Activated T-cell treated with anti-CD3 and anti-CD28 coated beads, Interleukin-2, amount 50 U/mL, for 72 hours (primary cell): ENCODE results near the gene SART3. TPM values are rescaled to one million over a fixed set of nuclear protein-coding genes. Genes with fewer than 3 reads are reported as not detected.
"Not testable (repeated sequence)": the region's sequence is repeated elsewhere in the genome, so short reads cannot be mapped to it uniquely, and the experiment has no call there.

Experiments
- ATAC-seq, 2 donors: fragments of 150-1000 bp; cut with Tn5 transposase; replicated peaks in 1 of 2; 2 replicates each; pipeline ENCODE4 v1.10.0; 2021; ENCODE audit warnings: moderate library complexity in 2 of 2, mild to moderate bottlenecking in 1 of 2
- DNase-seq, 2 donors: peaks; one replicate each; pipeline ENCODE4 v3.0.0; 2021 to 2022; ENCODE audit warnings: mixed read lengths in 1 of 2
- H3K27ac Mint-ChIP-seq: one replicate; pipeline ENCODE4 v1.8.0; 2022; ENCODE audit warnings: mild to moderate bottlenecking, moderate library complexity, mixed read lengths
- H3K27me3 Mint-ChIP-seq: one replicate; pipeline ENCODE4 v1.8.0; 2022; ENCODE audit warnings: low read depth, mixed read lengths
- H3K36me3 Mint-ChIP-seq, 2 donors: one replicate each; pipeline ENCODE4 v1.8.0; 2022; ENCODE audit warnings: mixed read lengths in 2 of 2, mild to moderate bottlenecking in 1 of 2; ENCODE audit not compliant: insufficient read depth in 2 of 2
- H3K4me1 Mint-ChIP-seq: one replicate; pipeline ENCODE4 v1.8.0; 2022; ENCODE audit warnings: low read depth, mixed read lengths
- H3K4me3 Mint-ChIP-seq, 2 donors: one replicate each; pipeline ENCODE4 v1.8.0; 2022; ENCODE audit warnings: mild to moderate bottlenecking in 2 of 2, mixed read lengths in 2 of 2, moderate library complexity in 2 of 2
- H3K9me3 Mint-ChIP-seq, 2 donors: one replicate each; pipeline ENCODE4 v1.8.0; 2022; ENCODE audit warnings: mixed read lengths in 2 of 2
- total RNA-seq, 2 donors: library from RNA; stranded (reverse); gene quantifications; one replicate each; pipeline ENCODE4 v1.2.3, GENCODE V29; 2022

Gene SART3
- total RNA-seq, 2 donors from 2014 or later = 75.7 to 78.8 TPM

DNA sequence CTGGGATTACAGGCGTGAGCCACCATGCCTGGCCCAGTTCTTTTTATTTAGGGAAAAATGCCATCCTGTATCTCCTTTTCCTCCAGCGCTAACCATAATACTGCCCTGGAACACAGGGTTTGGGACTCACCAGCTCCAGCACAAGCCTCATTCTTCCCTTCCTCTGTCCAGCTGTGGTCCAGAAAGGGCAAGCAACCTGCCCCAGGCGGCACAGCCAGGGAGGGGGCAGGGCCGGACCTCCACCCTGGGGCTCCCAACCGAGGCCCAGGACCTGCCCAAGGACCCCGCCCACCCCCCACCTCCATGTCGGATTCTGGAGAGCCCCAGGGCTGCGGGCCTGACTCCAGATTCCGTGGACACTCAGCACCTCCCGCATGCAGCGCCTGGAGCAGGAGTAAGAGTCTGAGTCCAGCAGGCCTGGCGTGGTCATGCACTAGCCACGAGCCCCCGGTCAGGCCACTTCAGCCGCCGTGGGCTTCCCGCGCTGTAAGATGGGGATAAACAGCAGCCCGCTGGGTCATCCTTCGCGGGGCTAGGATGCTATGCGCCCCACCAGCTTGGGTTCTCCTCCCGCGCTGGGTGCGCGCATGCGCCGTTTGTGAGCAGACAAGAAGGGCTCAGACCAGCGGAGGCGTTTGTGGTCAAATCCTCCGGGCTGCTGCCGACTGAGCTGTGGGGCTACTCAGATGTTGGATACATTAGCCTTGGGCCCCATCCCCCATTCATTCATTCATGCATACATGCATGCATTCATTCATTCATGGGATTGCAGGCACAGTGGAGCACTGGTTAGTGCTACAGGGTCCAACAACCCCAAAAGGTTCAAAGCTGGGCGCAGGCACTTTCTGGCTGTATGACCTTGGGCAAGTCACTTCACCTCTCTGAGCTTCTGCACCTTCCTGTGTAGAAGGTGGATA lies 20.6 kb upstream of the SART3 start:
- no peak for ATAC-seq
- no peak for DNase-seq
- Mint-ChIP-seq H3K36me3 (peaks cover 0 to 2% of the 10 kb centered on the region in 2 donors), H3K27ac (no peak overlapping the region), H3K27me3 (peaks cover 5% of the 10 kb centered on the region), H3K4me3 (no peak overlapping the region), H3K9me3 (peaks cover 7 to 10% of the 10 kb centered on the region in 2 donors), H3K4me1 (no peaks in the 10 kb centered on the region)

DNA sequence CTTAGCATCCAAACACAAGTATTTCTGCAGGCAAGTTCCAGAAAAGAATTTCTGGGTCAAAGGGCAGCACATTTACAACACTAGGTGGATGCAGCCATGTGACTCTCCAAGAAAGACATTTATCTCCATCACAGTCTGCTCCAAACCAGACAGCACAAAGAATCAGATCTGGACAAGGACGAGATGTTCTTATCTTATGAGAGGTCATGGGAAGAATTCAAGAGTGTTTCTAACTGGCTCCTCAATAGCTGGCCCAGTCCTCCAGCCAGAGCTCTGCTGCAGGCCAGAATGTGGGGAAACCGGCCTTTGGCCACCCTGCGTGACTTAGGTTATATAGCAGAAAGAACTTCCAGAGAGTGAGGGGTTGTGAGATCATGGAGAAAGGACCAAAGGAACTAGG lies 19.6 kb upstream of the SART3 start:
- Mint-ChIP-seq H3K4me1 (peaks cover 8% of the 10 kb centered on the region), H3K36me3 (peaks cover 0 to 2% of the 10 kb centered on the region in 2 donors), H3K27me3 (peaks cover 6% of the 10 kb centered on the region), H3K27ac (no peak overlapping the region), H3K9me3 (peaks cover 7 to 10% of the 10 kb centered on the region in 2 donors), H3K4me3 (no peak overlapping the region)
- no peak for DNase-seq
- ATAC-seq = no peak

DNA sequence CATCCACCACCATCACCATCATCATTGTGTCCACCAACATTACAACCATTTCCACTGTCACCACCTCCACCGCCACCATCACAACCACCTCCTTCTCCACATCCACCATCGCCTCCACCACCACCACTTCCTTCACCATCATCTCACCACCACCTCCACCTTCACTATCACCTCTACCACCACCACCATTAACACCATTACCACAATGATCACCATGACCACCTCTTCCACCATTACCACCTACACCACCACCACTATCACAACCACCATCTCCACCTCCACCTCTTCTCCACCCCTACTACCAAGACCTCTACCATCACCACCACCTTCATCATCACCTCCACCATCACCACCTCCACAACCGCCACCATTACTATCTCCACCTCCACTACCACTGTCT lies 17.8 kb upstream of the SART3 start:
- H3K4me3 Mint-ChIP-seq = no peak overlapping the region
- ATAC-seq (no peak), DNase-seq (no peak)
- H3K36me3 Mint-ChIP-seq = peaks cover 2% of the 10 kb centered on the region in 2 donors
- H3K27ac Mint-ChIP-seq = peak overlapping the region; percentile 17
- H3K27me3 Mint-ChIP-seq = peaks cover 16% of the 10 kb centered on the region
- H3K4me1 Mint-ChIP-seq = peaks cover 25% of the 10 kb centered on the region
- H3K9me3 Mint-ChIP-seq = peaks cover 7 to 10% of the 10 kb centered on the region in 2 donors

DNA sequence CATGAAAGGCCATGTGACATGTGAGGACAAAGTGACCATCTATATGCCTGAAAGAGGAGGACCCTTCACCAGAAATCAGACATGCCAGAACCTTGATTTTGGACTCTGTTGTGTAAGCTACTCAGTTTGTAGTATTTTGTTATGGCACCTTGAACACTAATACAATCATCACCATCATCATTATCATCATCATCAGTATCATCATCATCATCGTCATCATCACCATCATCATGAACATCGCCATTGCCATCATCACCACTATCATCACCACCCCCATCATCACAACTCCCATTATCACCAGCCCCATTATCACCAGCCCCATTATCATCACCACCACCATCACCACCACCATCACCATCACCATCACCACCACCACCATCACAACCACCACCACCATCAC lies 17.3 kb upstream of the SART3 start:
- ATAC-seq (no peak), DNase-seq (no peak)
- peaks cover 16% of the 10 kb centered on the region for H3K27me3 Mint-ChIP-seq
- peaks cover 31% of the 10 kb centered on the region for H3K4me1 Mint-ChIP-seq
- no peak overlapping the region for H3K4me3 Mint-ChIP-seq
- peaks cover 7 to 10% of the 10 kb centered on the region in 2 donors for H3K9me3 Mint-ChIP-seq
- H3K36me3 Mint-ChIP-seq = peaks cover 2% of the 10 kb centered on the region in 2 donors
- H3K27ac Mint-ChIP-seq = no peak overlapping the region

DNA sequence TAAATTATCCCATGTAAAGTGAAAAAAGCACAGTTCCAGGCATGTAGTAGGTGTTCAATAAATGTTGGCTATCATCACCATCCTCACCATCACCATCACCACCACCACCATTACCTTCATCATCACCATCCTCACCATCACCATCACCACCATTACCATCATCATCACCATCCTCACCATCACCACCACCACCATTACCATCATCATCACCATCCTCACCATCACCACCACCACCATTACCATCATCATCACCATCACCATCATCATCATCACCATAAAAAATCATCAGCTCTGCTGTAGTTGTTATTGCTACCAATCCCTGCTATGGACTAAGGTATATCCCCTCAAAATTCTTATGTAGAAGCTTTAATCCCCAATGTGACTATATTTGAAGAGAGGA lies 16.5 kb upstream of the SART3 start:
- H3K4me3 Mint-ChIP-seq = no peak overlapping the region
- DNase-seq (no peak), ATAC-seq (no peak)
- H3K27ac Mint-ChIP-seq = no peak overlapping the region
- peaks cover 2% of the 10 kb centered on the region in 2 donors for H3K36me3 Mint-ChIP-seq
- H3K27me3 Mint-ChIP-seq = peaks cover 16% of the 10 kb centered on the region
- H3K4me1 Mint-ChIP-seq = peaks cover 39% of the 10 kb centered on the region
- peaks cover 7 to 10% of the 10 kb centered on the region in 2 donors for H3K9me3 Mint-ChIP-seq

DNA sequence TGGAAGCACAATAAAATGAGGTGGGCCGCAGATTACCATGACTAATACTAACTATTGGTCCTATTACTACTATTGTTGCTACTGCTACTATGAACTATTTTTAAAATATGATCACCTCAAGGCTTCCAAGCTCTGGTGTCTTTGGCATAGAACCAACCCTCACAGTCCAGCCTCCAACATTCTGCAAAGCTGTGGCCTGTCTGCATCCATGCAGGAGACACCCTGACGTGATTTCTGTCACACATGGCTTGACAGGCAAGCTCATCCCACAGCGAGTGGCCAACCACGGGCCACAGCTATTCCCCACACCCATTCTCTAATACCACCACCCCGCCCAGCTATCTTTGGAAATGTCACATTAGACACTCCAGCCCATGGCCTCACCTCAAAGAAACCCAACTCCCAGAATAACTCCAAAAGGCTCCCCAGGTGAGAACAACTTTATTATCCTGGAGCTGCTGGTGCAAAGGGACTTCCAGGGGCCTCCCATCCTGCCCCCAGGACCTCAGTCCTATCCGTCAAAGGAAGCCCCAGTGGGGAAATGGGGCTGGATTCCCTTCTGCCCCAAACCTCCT lies 15.8 kb upstream of the SART3 start:
- DNase-seq (no peak), ATAC-seq (no peak)
- Mint-ChIP-seq H3K9me3 (peaks cover 7 to 10% of the 10 kb centered on the region in 2 donors), H3K4me3 (no peak overlapping the region), H3K4me1 (peaks cover 46% of the 10 kb centered on the region), H3K27me3 (peaks cover 16% of the 10 kb centered on the region), H3K36me3 (peaks cover 2% of the 10 kb centered on the region in 2 donors), H3K27ac (no peak overlapping the region)

DNA sequence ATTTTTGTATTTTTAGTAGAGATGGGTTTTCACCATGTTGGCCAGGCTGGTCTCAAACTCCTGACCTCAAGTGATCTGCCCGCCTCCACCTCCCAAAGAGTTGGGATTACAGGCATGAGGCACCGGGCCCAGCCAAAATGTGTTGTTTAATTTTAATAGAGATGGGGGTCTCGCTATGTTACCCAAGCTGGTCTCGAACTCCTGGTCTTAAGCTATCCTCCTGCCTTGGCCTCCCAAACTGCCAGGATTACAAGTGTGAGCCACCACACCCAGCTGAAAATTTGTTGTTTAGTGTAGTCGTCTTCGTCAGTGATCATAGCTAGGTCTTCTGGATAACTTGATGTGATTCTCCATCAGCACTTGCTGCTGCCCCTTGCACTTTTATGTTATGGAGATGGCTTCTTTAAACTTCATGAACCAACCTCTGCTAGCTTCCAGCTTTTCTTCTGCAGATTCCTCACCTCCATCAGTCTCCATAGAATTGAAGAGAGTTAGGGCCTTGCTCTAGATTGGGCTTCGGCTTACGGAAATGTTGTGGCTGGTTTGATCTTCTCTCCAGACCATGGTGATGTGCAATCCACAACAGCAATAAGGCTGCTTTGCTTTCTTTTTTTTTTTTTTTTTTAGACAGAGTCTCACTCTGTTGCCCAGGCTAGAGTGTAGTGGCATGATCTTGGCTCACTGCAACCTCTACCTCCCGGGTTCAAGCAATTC lies 14.4 kb upstream of the SART3 start:
- no peak for ATAC-seq
- Mint-ChIP-seq H3K9me3 (peaks cover 7 to 10% of the 10 kb centered on the region in 2 donors), H3K27ac (no peak overlapping the region), H3K4me3 (peak overlapping the region in 1 of 2 donors; percentile 28), H3K27me3 (peaks cover 16% of the 10 kb centered on the region), H3K36me3 (peaks cover 2% of the 10 kb centered on the region in 2 donors), H3K4me1 (peaks cover 57% of the 10 kb centered on the region)
- DNase-seq = no peak

DNA sequence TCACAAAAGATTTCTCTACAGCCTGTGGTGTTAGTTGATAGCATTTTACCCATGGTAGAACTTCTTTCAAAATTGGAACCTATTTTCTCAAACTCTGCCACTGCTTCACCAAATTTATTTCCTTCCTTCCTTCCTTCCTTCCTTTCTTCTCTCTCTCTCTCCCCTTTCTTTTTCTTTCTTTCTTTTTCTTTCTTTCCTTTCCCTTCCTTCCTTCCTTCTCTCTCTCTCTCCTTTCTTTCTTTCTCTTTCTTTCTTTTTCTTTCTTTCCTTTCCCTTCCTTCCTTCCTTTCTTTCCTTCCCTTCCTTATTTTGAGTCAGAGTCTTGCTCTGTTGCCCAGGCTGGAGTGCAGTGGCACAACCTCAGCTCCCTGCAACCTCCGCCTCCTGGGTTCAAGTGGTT lies 13.3 kb upstream of the SART3 start:
- not testable (repeated sequence) for H3K9me3 Mint-ChIP-seq, H3K27ac Mint-ChIP-seq, DNase-seq, H3K4me3 Mint-ChIP-seq, H3K36me3 Mint-ChIP-seq, ATAC-seq
- peaks cover 16% of the 10 kb centered on the region for H3K27me3 Mint-ChIP-seq
- H3K4me1 Mint-ChIP-seq = peaks cover 67% of the 10 kb centered on the region

DNA sequence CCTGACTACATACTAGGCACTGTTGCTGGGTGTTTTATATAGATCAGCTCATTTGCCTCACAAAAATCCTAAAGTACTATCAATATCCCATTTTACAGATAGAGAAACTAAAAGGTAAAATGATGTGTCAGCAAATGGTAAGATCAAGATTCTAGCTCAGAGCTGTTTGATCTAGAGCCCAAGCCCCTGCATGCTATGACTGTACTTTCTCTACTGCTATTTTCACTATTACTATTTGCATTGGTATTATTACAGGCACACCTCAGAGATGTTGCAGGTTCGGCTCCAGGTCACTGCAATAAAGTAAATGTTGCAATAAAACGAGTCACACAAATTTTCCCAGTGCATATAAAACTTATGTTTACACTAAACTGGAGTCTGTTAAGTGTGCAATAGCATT lies 12.3 kb upstream of the SART3 start:
- Mint-ChIP-seq H3K9me3 (peaks cover 0 to 2% of the 10 kb centered on the region in 2 donors), H3K4me3 (peak overlapping the region; percentile 52 to 56), H3K36me3 (peaks cover 7 to 10% of the 10 kb centered on the region in 2 donors), H3K27ac (peak overlapping the region; percentile 51), H3K4me1 (peaks cover 76% of the 10 kb centered on the region), H3K27me3 (peaks cover 16% of the 10 kb centered on the region)
- peak; percentile 73 to 74 for ATAC-seq
- DNase-seq = peak; percentile 49 to 56

DNA sequence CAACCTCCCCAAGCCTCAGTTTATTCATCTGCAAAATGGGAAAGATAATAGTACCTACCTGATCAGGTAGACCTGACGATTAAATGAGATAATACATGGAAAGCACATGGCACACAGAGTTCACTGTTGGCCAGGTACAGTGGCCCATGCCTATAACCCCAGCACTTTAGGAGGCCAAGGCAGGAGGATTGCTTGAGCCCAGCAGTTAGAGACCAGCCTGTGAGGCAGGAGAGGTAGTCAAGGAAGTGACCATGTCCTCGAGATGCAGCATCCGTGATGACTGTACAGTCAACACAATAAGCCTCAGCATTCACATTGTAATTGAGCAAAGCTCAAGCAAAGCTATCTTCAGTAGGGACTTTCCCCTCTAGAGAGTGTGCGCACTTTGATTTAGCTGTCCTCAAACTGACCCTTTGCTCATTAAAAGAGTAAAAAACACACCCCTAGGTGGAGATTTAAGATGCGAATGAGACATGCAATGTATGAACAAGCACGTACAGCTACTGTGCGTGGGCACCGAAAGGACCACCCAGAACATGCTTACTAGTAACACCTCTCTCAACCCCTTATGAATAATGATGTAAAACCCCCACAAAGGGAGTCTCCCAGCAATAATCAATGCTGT lies 11.3 kb upstream of the SART3 start:
- Mint-ChIP-seq H3K4me3 (peak overlapping the region in 1 of 2 donors; percentile 56), H3K27me3 (peaks cover 16% of the 10 kb centered on the region), H3K9me3 (no peaks in the 10 kb centered on the region), H3K4me1 (peaks cover 87% of the 10 kb centered on the region), H3K36me3 (peaks cover 12 to 15% of the 10 kb centered on the region in 2 donors), H3K27ac (no peak overlapping the region)
- DNase-seq (no peak), ATAC-seq (peak in 1 of 2 donors; percentile 27)

DNA sequence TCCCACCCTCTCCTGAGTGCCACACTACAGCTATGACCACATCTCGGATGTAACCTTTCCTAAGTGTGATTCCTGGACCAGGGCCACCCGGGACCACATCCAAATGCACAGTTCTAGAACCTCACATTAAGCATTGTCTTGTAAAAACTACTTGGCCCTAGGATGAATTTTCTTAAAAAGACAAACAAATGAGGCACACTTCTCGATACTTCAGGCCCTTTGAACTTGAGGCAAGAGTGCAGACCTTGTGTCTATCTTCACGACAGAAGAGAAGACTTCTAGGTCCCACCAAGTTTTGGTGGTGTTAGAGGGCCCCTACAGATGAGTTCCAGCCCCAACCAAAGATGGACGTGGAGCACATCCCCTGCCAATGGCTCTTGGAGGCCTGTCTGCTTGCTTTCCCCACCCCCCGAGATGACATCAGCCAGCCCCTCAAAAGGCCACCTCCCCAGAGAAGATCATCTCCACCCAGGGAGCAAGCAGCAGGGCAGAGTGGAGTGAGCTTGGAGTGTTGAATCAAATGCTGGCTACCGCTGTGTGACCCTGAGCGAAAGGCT lies 10.7 kb upstream of the SART3 start:
- H3K36me3 Mint-ChIP-seq = peaks cover 14 to 20% of the 10 kb centered on the region in 2 donors
- no peaks in the 10 kb centered on the region for H3K9me3 Mint-ChIP-seq
- H3K27ac Mint-ChIP-seq = no peak overlapping the region
- peaks cover 16% of the 10 kb centered on the region for H3K27me3 Mint-ChIP-seq
- DNase-seq (no peak), ATAC-seq (no peak)
- no peak overlapping the region for H3K4me3 Mint-ChIP-seq
- peaks cover 92% of the 10 kb centered on the region for H3K4me1 Mint-ChIP-seq

DNA sequence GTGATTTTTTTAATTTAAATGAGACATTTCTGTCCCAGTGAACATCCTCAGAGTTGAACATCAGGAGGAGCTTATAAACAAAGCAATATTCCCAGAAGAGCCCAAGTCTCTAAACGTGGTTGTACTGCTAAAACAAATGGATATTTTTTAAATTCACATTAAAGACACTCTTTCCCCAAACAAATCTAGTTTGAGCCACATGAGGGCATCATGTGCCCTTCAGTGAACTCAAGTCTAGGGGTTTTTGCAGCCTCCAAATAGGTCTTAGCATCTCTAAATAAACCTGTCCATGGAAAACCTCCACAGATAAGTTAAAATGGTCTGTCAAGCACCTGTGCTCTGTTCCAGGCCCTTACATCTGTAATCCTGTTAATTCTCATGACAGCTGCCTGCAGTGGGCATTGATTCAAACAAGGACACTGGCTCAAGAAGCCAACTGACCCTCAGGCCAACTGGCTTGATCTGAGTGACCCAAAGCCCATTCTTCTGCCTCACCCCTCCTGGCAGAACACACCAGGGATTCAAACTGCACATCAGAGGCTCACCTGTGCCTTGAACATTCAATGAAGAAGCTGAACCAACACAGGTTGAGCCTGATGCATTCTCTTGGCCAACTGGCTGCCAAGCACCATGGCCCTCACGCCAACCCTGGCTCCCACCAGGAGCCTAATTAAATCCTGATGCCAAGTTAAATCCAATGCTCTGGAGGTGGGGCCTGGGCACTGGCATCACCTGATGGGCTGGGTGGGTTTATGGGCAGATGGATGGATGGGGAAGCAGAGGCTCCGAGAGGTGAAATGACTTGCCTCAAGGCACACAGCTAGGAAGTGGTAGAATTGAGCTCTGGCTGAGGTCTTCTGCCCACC lies 10.0 kb upstream of the SART3 start:
- ATAC-seq (no peak), DNase-seq (no peak)
- H3K4me3 Mint-ChIP-seq = peak overlapping the region in 1 of 2 donors; percentile 8
- peak overlapping the region; percentile 58 for H3K27ac Mint-ChIP-seq
- H3K9me3 Mint-ChIP-seq = no peaks in the 10 kb centered on the region
- H3K27me3 Mint-ChIP-seq = peaks cover 16% of the 10 kb centered on the region
- peaks cover 94% of the 10 kb centered on the region for H3K4me1 Mint-ChIP-seq
- peaks cover 14 to 20% of the 10 kb centered on the region in 2 donors for H3K36me3 Mint-ChIP-seq
